IMR-90 (cell line): Measurements from ENCODE around the gene WDR62. TPM values are rescaled to one million over a fixed set of nuclear protein-coding genes. Genes with fewer than 3 reads are reported as not detected.

ENCODE experiments used
- ATAC-seq: fragments of 200-7000 bp; cut with Tn5 transposase; 2 replicates; pipeline ENCODE4 v1.9.1; 2020; ENCODE audit warnings: low read depth, mild to moderate bottlenecking, moderate library complexity
- BruUV-seq: library from RNA; stranded (reverse); fragments of 400-500 nt; replicated peaks from 2 replicates; lab custom pipeline; 2021; lab: Mats Ljungman, UMichigan
- CTCF ChIA-PET: fragments of 300-600 bp; formaldehyde crosslinking; extraction: SDS; loops from one replicate; lab custom pipeline; 2021; ENCODE audit warnings: antibody characterized with exemption; lab: Yijun Ruan, JAX
- POLR2A ChIA-PET: fragments of 300-600 bp; sonication (Branson Sonifier 250); formaldehyde crosslinking; loops from one replicate; lab custom pipeline; 2022; ENCODE audit warnings: antibody characterized with exemption; ENCODE audit not compliant: unreplicated experiment; lab: Charles Lee
- DNase-seq: peaks from one replicate; pipeline ENCODE4 v3.0.0; 2013
- H2AFZ ChIP-seq: replicated peaks from 2 replicates; pipeline ENCODE3; 2013; ENCODE audit warnings: low read length, mild to moderate bottlenecking; ENCODE audit not compliant: poor library complexity
- H2AK5ac ChIP-seq: 2 replicates; pipeline ENCODE4 v1.6.1; 2013; ENCODE audit warnings: low read depth, low read length, inconsistent platforms
- H2AK9ac ChIP-seq: replicated peaks from 2 replicates; pipeline ENCODE3; 2013; ENCODE audit warnings: mild to moderate bottlenecking, low read depth, low read length, moderate library complexity; ENCODE audit not compliant: poor library complexity
- H2BK120ac ChIP-seq: 2 replicates; pipeline ENCODE4 v1.6.1; 2013; ENCODE audit warnings: low read depth, low read length, inconsistent platforms
- H2BK15ac ChIP-seq: 3 replicates; pipeline ENCODE4 v1.6.1; 2013; ENCODE audit warnings: low read depth, low read length, inconsistent platforms
- H2BK20ac ChIP-seq: 2 replicates; pipeline ENCODE4 v1.6.1; 2013; ENCODE audit warnings: low read depth, mild to moderate bottlenecking, inconsistent platforms, low read length, moderate library complexity
- H2BK5ac ChIP-seq: 2 replicates; pipeline ENCODE4 v1.6.1; 2013; ENCODE audit warnings: mild to moderate bottlenecking, low read depth, low read length, inconsistent platforms; ENCODE audit not compliant: poor library complexity, severe bottlenecking
- H3K14ac ChIP-seq: replicated peaks from 2 replicates; pipeline ENCODE4 v1.6.1; 2013; ENCODE audit warnings: low read depth, low read length, inconsistent platforms
- H3K18ac ChIP-seq: 2 replicates; pipeline ENCODE4 v1.6.1; 2013; ENCODE audit warnings: low read depth, low read length, control low read depth
- H3K23ac ChIP-seq: 2 replicates; pipeline ENCODE4 v1.6.1; 2013; ENCODE audit warnings: low read depth, low read length, inconsistent platforms
- H3K27ac ChIP-seq: 2 replicates; pipeline ENCODE4 v1.5.1; 2013; ENCODE audit warnings: mild to moderate bottlenecking, control low read depth, low read length; ENCODE audit not compliant: insufficient read depth
- H3K27me3 ChIP-seq: 2 replicates; pipeline ENCODE4 v1.6.1; 2013; ENCODE audit warnings: low read length; ENCODE audit not compliant: control insufficient read depth, insufficient read depth
- H3K36me3 ChIP-seq: 2 replicates; pipeline ENCODE4 v1.6.1; 2013; ENCODE audit warnings: low read length, mixed read lengths; ENCODE audit not compliant: control insufficient read depth, insufficient read depth
- H3K4ac ChIP-seq: 2 replicates; pipeline ENCODE4 v1.6.1; 2013; ENCODE audit warnings: low read depth, low read length, inconsistent platforms
- H3K4me1 ChIP-seq: 2 replicates; pipeline ENCODE4 v1.6.1; 2013; ENCODE audit warnings: low read length, mixed read lengths; ENCODE audit not compliant: control insufficient read depth, insufficient read depth
- H3K4me2 ChIP-seq: 2 replicates; pipeline ENCODE4 v1.6.1; 2013; ENCODE audit warnings: low read depth, mild to moderate bottlenecking, control low read depth, low read length, moderate library complexity
- H3K4me3 ChIP-seq: 2 replicates; pipeline ENCODE4 v1.5.1; 2013; ENCODE audit warnings: low read depth, mild to moderate bottlenecking, control low read depth, low read length, moderate library complexity; ENCODE audit not compliant: insufficient read depth
- H3K56ac ChIP-seq: 2 replicates; pipeline ENCODE4 v1.6.1; 2013; ENCODE audit warnings: low read length, inconsistent platforms; ENCODE audit not compliant: insufficient read depth; ENCODE audit errors: extremely low read depth
- H3K79me1 ChIP-seq, 2 experiments: 2 replicates each; pipeline ENCODE4 v1.6.1; 2013; ENCODE audit warnings: low read length in 2 of 2, inconsistent platforms in 1 of 2, low read depth in 1 of 2
- H3K9ac ChIP-seq: 2 replicates; pipeline ENCODE4 v1.6.1; 2013; ENCODE audit warnings: low read depth, low read length, control low read depth
- H3K9me1 ChIP-seq: 2 replicates; pipeline ENCODE4 v1.6.1; 2013; ENCODE audit warnings: low read length, inconsistent platforms; ENCODE audit not compliant: insufficient read depth
- H3K9me3 ChIP-seq: 2 replicates; pipeline ENCODE4 v1.6.1; 2013; ENCODE audit warnings: low read length; ENCODE audit not compliant: control insufficient read depth, insufficient read depth
- H4K20me1 ChIP-seq: 2 replicates; pipeline ENCODE4 v1.6.1; 2013; ENCODE audit warnings: low read length, inconsistent platforms; ENCODE audit not compliant: insufficient read depth
- H4K5ac ChIP-seq: 2 replicates; pipeline ENCODE4 v1.6.1; 2013; ENCODE audit warnings: mild to moderate bottlenecking, low read depth, low read length, control low read depth
- H4K8ac ChIP-seq, 2 experiments: 2 replicates each; pipeline ENCODE4 v1.6.1; 2013; ENCODE audit warnings: low read depth in 2 of 2, low read length in 2 of 2, control low read depth in 1 of 2, inconsistent platforms in 1 of 2
- H4K91ac ChIP-seq: 2 replicates; pipeline ENCODE4 v1.6.1; 2013; ENCODE audit warnings: low read depth, low read length, inconsistent platforms; ENCODE audit not compliant: insufficient read depth
- MAFK ChIP-seq: IDR thresholded peaks from 2 replicates; pipeline ENCODE4 v1.6.1; 2012; ENCODE audit warnings: low read depth, low read length, improper control_type of control experiment
- MAZ ChIP-seq: IDR thresholded peaks from 2 replicates; pipeline ENCODE4 v1.6.1; 2012; ENCODE audit warnings: low read depth, mild to moderate bottlenecking, low read length, improper control_type of control experiment, moderate library complexity, borderline replicate concordance
- SMC3 ChIP-seq: fragments of 150-350 bp; IDR thresholded peaks from 2 replicates; pipeline ENCODE4 v1.6.1; 2016; ENCODE audit warnings: low read depth, mild to moderate bottlenecking, antibody characterized with exemption, low read length, moderate library complexity
- WGBS, 2 experiments: methylation state at CpG; one replicate each; pipeline versions ENCODE4 v1.1.5 to v1.1.7; 2013; ENCODE audit warnings: missing lambda C conversion rate in 2 of 2; ENCODE audit not compliant: insufficient read length in 1 of 2; ENCODE audit errors: extremely low coverage in 2 of 2; 5-methylcytosine and 5-hydroxymethylcytosine counted together
- dilution Hi-C: fragments of 300-500 bp; cut with HindIII; formaldehyde crosslinking; loops from one replicate; pipeline ENCODE4 v1.14.3; 2018; ENCODE audit warnings: low sequenced_read_pairs; ENCODE audit not compliant: unreplicated experiment
- in situ Hi-C: fragments of 300-500 bp; cut with MboI; formaldehyde crosslinking; loops from 3 replicates; pipeline ENCODE4 v1.14.3; 2019; ENCODE audit warnings: low sequenced_read_pairs, inconsistent platforms, mixed read lengths
- intact Hi-C: fragments of 100-400 bp; cut with micrococcal nuclease; formaldehyde crosslinking; loops from 2 replicates; pipeline ENCODE4 v1.10.0; 2022
- polyA plus RNA-seq, 3 experiments: library from polyadenylated mRNA; depleted of rRNA; stranded (reverse); fragments of >200 nt; gene quantifications; 2 replicates each; pipeline ENCODE4 v1.2.3, GENCODE V29; 2012; ENCODE audit warnings: low replicate concordance in 1 of 3
- total RNA-seq: library from RNA; depleted of rRNA; stranded (reverse); fragments of >200 nt; gene quantifications from 2 replicates; pipeline ENCODE4 v1.2.3, GENCODE V29; 2012

The WDR62 gene
- total and polyA plus RNA-seq, 2 of the 4 experiments (the other 2 are of a cell fraction), result 4.5 to 7.0 TPM

- Histone ChIP-seq H3K4me2 (no peak overlapping the region), H3K23ac (no peak overlapping the region), H4K20me1 (no peaks in the 10 kb centered on the region), H2AFZ (no peak overlapping the region), H3K4ac (no peak overlapping the region), H3K9me1 (no peaks in the 10 kb centered on the region), H3K14ac (no peak overlapping the region), H3K9me3 (no peaks in the 10 kb centered on the region), H3K27me3 (no peaks in the 10 kb centered on the region), H2AK5ac (no peak overlapping the region), H3K18ac (no peak overlapping the region), H3K4me1 (no peaks in the 10 kb centered on the region), H2BK5ac (no peak overlapping the region), H3K56ac (no peak overlapping the region), H3K4me3 (no peak overlapping the region), H3K36me3 (peaks cover 8% of the 10 kb centered on the region), H2AK9ac (peak overlapping the region; percentile 72), H3K9ac (no peak overlapping the region), H4K5ac (no peak overlapping the region), H3K27ac (no peak overlapping the region), H2BK20ac (no peak overlapping the region), H3K79me1 (peaks cover 0 to 3% of the 10 kb centered on the region in 2 experiments; a peak in 1 of 4 replicates), H2BK120ac (no peak overlapping the region), H4K8ac (no peak overlapping the region), H2BK15ac (no peak overlapping the region), H4K91ac (no peak overlapping the region)
- intact Hi-C loops, result no loop called here
- DNase-seq, result no peak
- ChIA-PET CTCF (no interaction called here), POLR2A (no interaction called here)
- 95% methylated on average over 21 of the region's 27 CpGs; no CpG with 5 or more reads in 1 of the 2 experiments for WGBS, 2 experiments
- in situ Hi-C loops, result no loop called here
- BruUV-seq, result no TSS peak
- no peak for TF ChIP-seq SMC3
- TF ChIP-seq MAZ, result no peak
- no peak for TF ChIP-seq MAFK
- dilution Hi-C loops, result no loop called here
- ATAC-seq, result no peak
Observed at GRCh38 chr19:36101550-36102327, 47.0 kb downstream of the WDR62 start.
